BJ (cell line): ENCODE results near the gene MEAK7. TPM values are rescaled to one million over a fixed set of nuclear protein-coding genes. Genes with fewer than 3 reads are reported as not detected.

Source experiments
- CTCF ChIA-PET: fragments of 350-600 bp; formaldehyde crosslinking; extraction: SDS; loops from one replicate; lab custom pipeline; 2021; ENCODE audit warnings: antibody characterized with exemption, inconsistent platforms; lab: Yijun Ruan, JAX
- POLR2A ChIA-PET: fragments of 300-600 bp; sonication (Branson Sonifier 250); formaldehyde crosslinking; extraction: SDS; loops from one replicate; lab custom pipeline; 2021; ENCODE audit warnings: antibody characterized with exemption; lab: Charles Lee
- DNase-seq: peaks from one replicate; pipeline ENCODE4 v3.0.0-alpha.2; 2011; ENCODE audit warnings: low read depth
- H3K27me3 ChIP-seq: 2 replicates; pipeline ENCODE4 v1.6.0; 2011; ENCODE audit warnings: low read length; ENCODE audit not compliant: control insufficient read depth, insufficient read depth
- H3K36me3 ChIP-seq: 2 replicates; pipeline ENCODE4 v1.5.1; 2011; ENCODE audit warnings: low read length; ENCODE audit not compliant: control insufficient read depth, insufficient read depth
- H3K4me3 ChIP-seq: 2 replicates; pipeline ENCODE4 v1.5.1; 2011; ENCODE audit warnings: low read depth, mild to moderate bottlenecking, control low read depth, low read length
- CTCF ChIP-seq: IDR thresholded peaks from 2 replicates; pipeline ENCODE4 v1.5.1; 2011; ENCODE audit warnings: low read depth, mild to moderate bottlenecking, control low read depth, inconsistent platforms, low read length, moderate library complexity; ENCODE audit not compliant: insufficient read depth
- polyA plus RNA-seq: library from polyadenylated mRNA; depleted of rRNA; stranded (reverse); fragments of >200 nt; gene quantifications from 2 replicates; pipeline ENCODE4 v1.2.3, GENCODE V29; 2011

Gene MEAK7
- polyA plus RNA-seq, 1 experiment = 41.2 TPM

GRCh38 chr16:84508502-84508901 is 4.0 kb upstream of the MEAK7 start:
- Histone ChIP-seq H3K4me3 (no peak overlapping the region), H3K27me3 (no peaks in the 10 kb centered on the region), H3K36me3 (no peaks in the 10 kb centered on the region)
- TF ChIP-seq CTCF = no peak
- ChIA-PET POLR2A (interaction anchor here (0.5 kb wide), 1 partner anchor 1264 kb away, joined by 4 read pairs; no protein-coding TSS in a partner anchor), CTCF (interaction anchor here (1.3 to 13.2 kb wide), 2 partner anchors 9 to 113 kb away, joined by 3 to 169 read pairs; partner anchors contain the start of gene COTL1)
- no peak for DNase-seq

- no peak for DNase-seq
- H3K36me3 ChIP-seq = peaks cover under 1% of the 10 kb centered on the region; the same call in 1 of the 2 replicates
- no peak overlapping the region for H3K4me3 ChIP-seq
- ChIA-PET CTCF (interaction anchor here (1.0 to 13.2 kb wide), 15 partner anchors 10 to 230 kb away, joined by 3 to 169 read pairs (median 6); partner anchors contain the start of gene COTL1), POLR2A (no interaction called here)
- H3K27me3 ChIP-seq = no peaks in the 10 kb centered on the region
- TF ChIP-seq CTCF = no peak
These were observed 2.8 kb upstream of the MEAK7 start for GRCh38 chr16:84507011-84507982.

- CTCF ChIA-PET = interaction anchor here (0.6 to 13.2 kb wide), 18 partner anchors 9 to 229 kb away, joined by 3 to 169 read pairs (median 6); partner anchors contain the start of gene COTL1
- H3K27me3 ChIP-seq = no peaks in the 10 kb centered on the region
- TF ChIP-seq CTCF = no peak
- peaks cover 7% of the 10 kb centered on the region for H3K36me3 ChIP-seq
- peak overlapping the region; percentile 37 for H3K4me3 ChIP-seq
- POLR2A ChIA-PET = no interaction called here
- no peak for DNase-seq
These were observed 1.1 kb upstream of the MEAK7 start for GRCh38 chr16:84505249-84506187.

- no peak for DNase-seq
- CTCF ChIA-PET = interaction anchor here (0.7 to 13.2 kb wide), 5 partner anchors 7 to 118 kb away, joined by 3 to 169 read pairs (median 4); partner anchors contain the start of gene COTL1
- no peak for TF ChIP-seq CTCF
- Histone ChIP-seq H3K36me3 (peaks cover 7% of the 10 kb centered on the region), H3K27me3 (no peaks in the 10 kb centered on the region), H3K4me3 (peak overlapping the region; percentile 67)
- POLR2A ChIA-PET = no interaction called here
These were observed 586 bp downstream of the MEAK7 start for GRCh38 chr16:84503751-84504395.
